ENCODE measurements around the gene DCAF11. TPM values are rescaled to one million over a fixed set of nuclear protein-coding genes. Genes with fewer than 3 reads are reported as not detected.
A peak's percentile ranks its signal among the peaks of the same experiment; 100 is the strongest.

DCAF11 gene
- total and polyA plus RNA-seq, 2 of the 13 experiments (the other 11 are each of a cell fraction or from before 2014, with no cell fraction given): 150 to 257 TPM

GRCh38 chr14:24135584-24135833 is 20.9 kb downstream of the DCAF11 start (continued):
- TF ChIP-seq ZNF230 (CRISPR knock-in tag; IDR thresholded peaks at IDR 0.05) (no peak; the same call in 1 of the 2 replicates), FOXP1 (IDR thresholded peaks at IDR 0.05) (no peak), FOXP1 (CRISPR knock-in tag; IDR thresholded peaks at IDR 0.05) (no peak), SIN3A (IDR thresholded peaks at IDR 0.05; ENCODE audit: borderline replicate concordance, low read depth, low read length) (no peak), IKZF5 (CRISPR knock-in tag; IDR thresholded peaks at IDR 0.05) (no peak), MAFK (conservative IDR thresholded peaks at IDR 0.05 in 1 of 2, IDR thresholded peaks at IDR 0.05 in 1 of 2; ENCODE audit: low read length in 2 of 2) (no peak), MYNN (CRISPR knock-in tag; IDR thresholded peaks at IDR 0.05; ENCODE audit: low read depth) (no peak), TBX2 (CRISPR knock-in tag; IDR thresholded peaks at IDR 0.05; ENCODE audit: borderline replicate concordance) (no peak; the same call in 1 of the 2 replicates), RBM22 (optimal IDR thresholded peaks at IDR 0.05; ENCODE audit: low read length) (no peak), RERE (CRISPR knock-in tag; IDR thresholded peaks at IDR 0.05; ENCODE audit: low read depth) (no peak), MXD4 (CRISPR knock-in tag; IDR thresholded peaks at IDR 0.05) (no peak), ZNF576 (CRISPR knock-in tag; IDR thresholded peaks at IDR 0.05) (peak; percentile 49; the same call in 1 of the 2 replicates), NFATC3 (CRISPR knock-in tag; IDR thresholded peaks at IDR 0.05) (peak; percentile 75; the same call in 1 of the 2 replicates), YEATS2 (CRISPR knock-in tag; IDR thresholded peaks at IDR 0.05; ENCODE audit: borderline replicate concordance) (no peak), FUBP1 (CRISPR knock-in tag; IDR thresholded peaks at IDR 0.05; ENCODE audit: borderline replicate concordance) (no peak), ELF1 (CRISPR knock-in tag; IDR thresholded peaks at IDR 0.05) (no peak), PAX8 (CRISPR knock-in tag; IDR thresholded peaks at IDR 0.05; ENCODE audit: borderline replicate concordance) (no peak)
- TF ChIP-seq, protein P1, sequence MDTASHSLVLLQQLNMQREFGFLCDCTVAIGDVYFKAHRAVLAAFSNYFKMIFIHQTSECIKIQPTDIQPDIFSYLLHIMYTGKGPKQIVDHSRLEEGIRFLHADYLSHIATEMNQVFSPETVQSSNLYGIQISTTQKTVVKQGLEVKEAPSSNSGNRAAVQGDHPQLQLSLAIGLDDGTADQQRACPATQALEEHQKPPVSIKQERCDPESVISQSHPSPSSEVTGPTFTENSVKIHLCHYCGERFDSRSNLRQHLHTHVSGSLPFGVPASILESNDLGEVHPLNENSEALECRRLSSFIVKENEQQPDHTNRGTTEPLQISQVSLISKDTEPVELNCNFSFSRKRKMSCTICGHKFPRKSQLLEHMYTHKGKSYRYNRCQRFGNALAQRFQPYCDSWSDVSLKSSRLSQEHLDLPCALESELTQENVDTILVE (CRISPR knock-in tag; IDR thresholded peaks at IDR 0.05): no peak
- TF ChIP-seq, protein P2, sequence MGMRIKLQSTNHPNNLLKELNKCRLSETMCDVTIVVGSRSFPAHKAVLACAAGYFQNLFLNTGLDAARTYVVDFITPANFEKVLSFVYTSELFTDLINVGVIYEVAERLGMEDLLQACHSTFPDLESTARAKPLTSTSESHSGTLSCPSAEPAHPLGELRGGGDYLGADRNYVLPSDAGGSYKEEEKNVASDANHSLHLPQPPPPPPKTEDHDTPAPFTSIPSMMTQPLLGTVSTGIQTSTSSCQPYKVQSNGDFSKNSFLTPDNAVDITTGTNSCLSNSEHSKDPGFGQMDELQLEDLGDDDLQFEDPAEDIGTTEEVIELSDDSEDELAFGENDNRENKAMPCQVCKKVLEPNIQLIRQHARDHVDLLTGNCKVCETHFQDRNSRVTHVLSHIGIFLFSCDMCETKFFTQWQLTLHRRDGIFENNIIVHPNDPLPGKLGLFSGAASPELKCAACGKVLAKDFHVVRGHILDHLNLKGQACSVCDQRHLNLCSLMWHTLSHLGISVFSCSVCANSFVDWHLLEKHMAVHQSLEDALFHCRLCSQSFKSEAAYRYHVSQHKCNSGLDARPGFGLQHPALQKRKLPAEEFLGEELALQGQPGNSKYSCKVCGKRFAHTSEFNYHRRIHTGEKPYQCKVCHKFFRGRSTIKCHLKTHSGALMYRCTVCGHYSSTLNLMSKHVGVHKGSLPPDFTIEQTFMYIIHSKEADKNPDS (CRISPR knock-in tag; IDR thresholded peaks at IDR 0.05): no peak
